ENCODE measurements around the gene WDFY4.

DNA sequence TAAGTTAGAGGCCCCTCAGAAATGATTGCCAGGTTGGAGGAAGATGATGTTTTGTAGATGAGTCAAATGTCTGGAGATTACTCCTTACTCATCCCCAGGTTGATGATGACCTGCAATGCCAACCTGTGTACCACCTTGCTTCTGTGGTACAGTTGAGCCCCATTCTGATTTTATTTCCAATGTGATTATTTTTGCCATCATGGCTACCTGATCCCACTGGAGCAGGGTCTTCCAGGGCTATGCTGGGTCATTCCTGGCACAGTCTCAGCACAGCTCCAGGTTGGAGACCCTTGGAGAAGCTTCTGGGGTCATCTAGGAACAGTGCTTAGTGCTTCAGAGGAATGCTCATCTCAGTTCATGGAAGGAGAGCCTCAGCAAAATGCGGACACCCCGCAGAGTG, 220.6 kb downstream of the WDFY4 start:
- TF ChIP-seq KDM1A (IDR thresholded peaks at IDR 0.05; ENCODE audit: low read depth) = no peak
- TF ChIP-seq NPAS2 (CRISPR knock-in tag; IDR thresholded peaks at IDR 0.05; ENCODE audit: borderline replicate concordance) = no peak
- TF ChIP-seq TP53 (CRISPR knock-in tag; IDR thresholded peaks at IDR 0.05) = no peak
- no peak for TF ChIP-seq ZNF302 (CRISPR knock-in tag; IDR thresholded peaks at IDR 0.05)
- TF ChIP-seq, protein P1, sequence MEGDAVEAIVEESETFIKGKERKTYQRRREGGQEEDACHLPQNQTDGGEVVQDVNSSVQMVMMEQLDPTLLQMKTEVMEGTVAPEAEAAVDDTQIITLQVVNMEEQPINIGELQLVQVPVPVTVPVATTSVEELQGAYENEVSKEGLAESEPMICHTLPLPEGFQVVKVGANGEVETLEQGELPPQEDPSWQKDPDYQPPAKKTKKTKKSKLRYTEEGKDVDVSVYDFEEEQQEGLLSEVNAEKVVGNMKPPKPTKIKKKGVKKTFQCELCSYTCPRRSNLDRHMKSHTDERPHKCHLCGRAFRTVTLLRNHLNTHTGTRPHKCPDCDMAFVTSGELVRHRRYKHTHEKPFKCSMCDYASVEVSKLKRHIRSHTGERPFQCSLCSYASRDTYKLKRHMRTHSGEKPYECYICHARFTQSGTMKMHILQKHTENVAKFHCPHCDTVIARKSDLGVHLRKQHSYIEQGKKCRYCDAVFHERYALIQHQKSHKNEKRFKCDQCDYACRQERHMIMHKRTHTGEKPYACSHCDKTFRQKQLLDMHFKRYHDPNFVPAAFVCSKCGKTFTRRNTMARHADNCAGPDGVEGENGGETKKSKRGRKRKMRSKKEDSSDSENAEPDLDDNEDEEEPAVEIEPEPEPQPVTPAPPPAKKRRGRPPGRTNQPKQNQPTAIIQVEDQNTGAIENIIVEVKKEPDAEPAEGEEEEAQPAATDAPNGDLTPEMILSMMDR (IDR thresholded peaks at IDR 0.05) = no peak
- no peak for TF ChIP-seq ZC3H11A (IDR thresholded peaks at IDR 0.05)
- TF ChIP-seq RAD21 (conservative IDR thresholded peaks at IDR 0.05 in 1 of 2, IDR thresholded peaks at IDR 0.05 in 1 of 2) = no peak
- no peak for TF ChIP-seq POLR2A (IDR thresholded peaks at IDR 0.05; ENCODE audit: low read length)
- TF ChIP-seq CEBPB (IDR thresholded peaks at IDR 0.05) = no peak
- no peak for TF ChIP-seq JUNB (IDR thresholded peaks at IDR 0.05)
- TF ChIP-seq FOSL2 (IDR thresholded peaks at IDR 0.05) = no peak
- TF ChIP-seq FOSL2 (CRISPR knock-in tag; IDR thresholded peaks at IDR 0.05) = no peak
- no peak for TF ChIP-seq EHMT2 (IDR thresholded peaks at IDR 0.05; ENCODE audit: low read depth)
- no peak for TF ChIP-seq JUN (IDR thresholded peaks at IDR 0.05)
- TF ChIP-seq NFE2L2 (conservative IDR thresholded peaks at IDR 0.05; ENCODE audit: low read length) = no peak
